GM12865 (cell line): Measurements from ENCODE around the gene PSME1.

ENCODE experiments used
- DNase-seq: peaks from one replicate; pipeline ENCODE4 v3.0.0; 2010; ENCODE audit warnings: low read depth
- H3K4me3 ChIP-seq: 2 replicates; pipeline ENCODE4 v1.5.1; 2011; ENCODE audit warnings: mild to moderate bottlenecking, low read depth, low read length, control low read depth
- TF ChIP-seq, protein P1 (sequence below): IDR thresholded peaks from 2 replicates; pipeline ENCODE4 v1.5.1; 2011; ENCODE audit warnings: low read length, control low read depth, low read depth, inconsistent platforms; ENCODE audit not compliant: insufficient read depth; ENCODE audit errors: missing control alignments

PSME1 gene

DNA sequence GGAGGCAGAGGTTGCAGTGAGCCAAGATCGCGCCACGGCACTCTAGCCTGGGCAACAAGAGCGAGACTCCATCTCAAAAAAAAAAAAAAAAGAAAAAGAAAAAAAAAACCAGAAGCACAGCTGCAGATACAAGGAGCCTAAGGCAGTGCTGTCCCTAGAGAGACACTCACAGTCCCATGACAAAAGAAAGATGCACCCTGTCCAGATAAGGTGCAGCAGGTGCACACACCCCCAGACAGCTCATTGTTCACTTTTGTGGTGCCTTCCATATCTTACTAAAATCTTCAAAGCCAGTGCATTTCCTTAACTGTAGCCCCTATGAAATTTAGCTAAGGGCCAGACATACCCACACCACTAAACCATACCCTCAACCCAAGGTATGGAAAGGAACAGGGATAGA lies 13.6 kb upstream of the PSME1 start:
- DNase-seq, result no peak
- no peak overlapping the region for H3K4me3 ChIP-seq
- TF ChIP-seq, protein P1, sequence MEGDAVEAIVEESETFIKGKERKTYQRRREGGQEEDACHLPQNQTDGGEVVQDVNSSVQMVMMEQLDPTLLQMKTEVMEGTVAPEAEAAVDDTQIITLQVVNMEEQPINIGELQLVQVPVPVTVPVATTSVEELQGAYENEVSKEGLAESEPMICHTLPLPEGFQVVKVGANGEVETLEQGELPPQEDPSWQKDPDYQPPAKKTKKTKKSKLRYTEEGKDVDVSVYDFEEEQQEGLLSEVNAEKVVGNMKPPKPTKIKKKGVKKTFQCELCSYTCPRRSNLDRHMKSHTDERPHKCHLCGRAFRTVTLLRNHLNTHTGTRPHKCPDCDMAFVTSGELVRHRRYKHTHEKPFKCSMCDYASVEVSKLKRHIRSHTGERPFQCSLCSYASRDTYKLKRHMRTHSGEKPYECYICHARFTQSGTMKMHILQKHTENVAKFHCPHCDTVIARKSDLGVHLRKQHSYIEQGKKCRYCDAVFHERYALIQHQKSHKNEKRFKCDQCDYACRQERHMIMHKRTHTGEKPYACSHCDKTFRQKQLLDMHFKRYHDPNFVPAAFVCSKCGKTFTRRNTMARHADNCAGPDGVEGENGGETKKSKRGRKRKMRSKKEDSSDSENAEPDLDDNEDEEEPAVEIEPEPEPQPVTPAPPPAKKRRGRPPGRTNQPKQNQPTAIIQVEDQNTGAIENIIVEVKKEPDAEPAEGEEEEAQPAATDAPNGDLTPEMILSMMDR, result no peak

DNA sequence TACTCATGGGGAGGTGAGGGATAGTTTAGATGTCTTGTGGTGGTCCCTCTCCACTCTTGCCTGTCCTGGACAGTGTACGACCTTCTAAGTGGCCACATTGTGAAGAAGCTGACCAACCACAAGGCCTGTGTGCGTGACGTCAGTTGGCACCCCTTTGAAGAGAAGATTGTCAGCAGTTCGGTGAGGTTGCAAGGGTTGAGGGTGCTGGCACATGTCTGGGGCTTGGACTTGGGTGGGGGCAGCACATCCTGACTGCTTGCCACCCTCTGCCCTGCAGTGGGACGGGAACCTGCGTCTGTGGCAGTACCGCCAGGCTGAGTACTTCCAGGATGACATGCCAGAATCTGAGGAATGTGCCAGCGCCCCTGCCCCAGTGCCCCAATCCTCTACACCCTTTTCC lies 13.1 kb upstream of the PSME1 start:
- H3K4me3 ChIP-seq, result no peak overlapping the region
- DNase-seq, result no peak
- TF ChIP-seq, protein P1, result no peak

DNA sequence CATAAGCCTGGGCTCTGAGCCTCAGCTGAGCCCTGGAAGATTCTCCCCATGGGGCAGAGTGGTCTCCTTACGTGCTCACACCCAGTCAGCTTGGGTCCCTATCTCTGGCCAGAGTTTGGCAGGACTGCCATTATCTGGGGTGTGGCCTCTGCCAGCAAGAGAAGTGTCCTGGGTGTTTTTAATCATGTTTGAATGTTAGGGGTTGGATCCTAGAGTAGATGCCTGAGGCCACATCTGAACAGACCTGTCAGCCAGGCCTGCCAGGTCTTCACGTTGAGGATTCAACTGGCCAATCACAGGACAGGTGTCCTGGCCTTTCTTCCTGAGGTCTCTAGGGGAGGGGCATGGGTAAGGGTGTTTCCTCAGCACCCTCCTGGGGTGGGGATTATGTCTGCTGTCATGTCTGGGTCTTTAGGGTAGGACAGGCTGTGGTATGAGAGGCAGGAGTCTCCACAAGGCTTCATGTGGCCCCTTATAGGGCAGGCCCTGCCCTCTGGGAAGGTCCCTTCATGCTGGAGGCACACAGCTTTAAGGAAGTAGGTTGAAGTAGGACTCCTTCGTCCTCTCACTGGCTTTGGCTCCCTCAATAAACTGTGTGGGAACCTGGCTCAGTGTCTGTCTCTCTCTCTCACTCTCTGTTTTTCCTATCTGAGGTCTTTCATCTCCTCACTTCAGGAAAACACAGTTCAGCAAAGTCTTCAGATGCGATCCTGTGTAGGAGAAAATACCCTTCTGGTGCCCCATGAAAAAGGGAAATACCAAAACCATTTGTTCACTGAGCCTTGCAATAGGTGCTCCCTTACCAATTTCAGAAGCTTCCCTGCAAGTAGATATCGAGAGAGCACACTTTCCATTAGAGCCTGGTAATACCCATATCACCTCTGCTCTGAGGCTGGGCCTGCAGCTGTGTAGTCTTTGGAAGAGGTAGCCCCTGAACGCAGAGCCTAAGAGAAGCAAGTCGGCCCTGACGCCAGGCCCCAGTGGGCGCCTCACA lies 12.3 kb upstream of the PSME1 start:
- DNase-seq, result peak; percentile 67
- TF ChIP-seq, protein P1, result no peak
- no peak overlapping the region for H3K4me3 ChIP-seq

DNA sequence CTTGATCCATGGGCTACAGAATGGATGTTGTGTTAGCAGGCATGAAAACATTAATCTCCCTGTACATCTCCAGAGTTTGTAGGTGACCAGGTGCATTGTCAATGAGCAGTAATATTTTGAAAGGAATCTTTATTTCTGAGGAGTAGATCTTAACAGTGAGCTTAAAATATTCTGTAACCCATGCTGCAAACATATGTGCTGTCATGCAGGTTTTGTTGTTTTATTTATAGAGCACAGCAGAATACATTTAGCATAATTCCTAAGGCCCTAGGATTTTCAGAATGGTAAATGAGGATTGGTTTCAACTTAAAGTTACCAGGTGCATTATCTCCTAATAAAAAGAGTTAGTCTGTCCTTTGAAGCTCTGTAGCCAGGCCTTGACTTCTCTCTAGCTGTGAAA lies 9.1 kb upstream of the PSME1 start:
- TF ChIP-seq, protein P1, result no peak
- H3K4me3 ChIP-seq, result no peak overlapping the region
- DNase-seq, result no peak

DNA sequence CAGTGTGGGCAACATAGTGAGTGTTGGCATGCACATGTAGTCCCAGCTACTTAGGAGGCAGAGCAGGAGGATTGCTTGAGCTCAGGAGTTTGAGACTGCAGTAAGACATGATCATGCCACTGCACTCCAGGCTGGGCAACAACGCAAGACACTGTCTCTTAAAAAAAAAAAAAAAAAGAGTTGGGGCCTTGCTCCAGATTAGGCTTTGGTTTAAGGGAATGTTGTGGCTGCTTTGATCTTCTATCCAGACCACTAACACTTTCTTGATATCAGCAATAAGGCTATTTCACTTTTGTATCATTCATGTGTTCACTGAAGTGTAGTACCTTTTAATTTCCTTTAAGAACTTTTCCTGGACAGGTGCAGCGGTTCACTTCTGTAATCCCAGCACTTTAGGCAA lies 8.3 kb upstream of the PSME1 start:
- H3K4me3 ChIP-seq, result no peak overlapping the region
- TF ChIP-seq, protein P1, result no peak
- DNase-seq, result peak; percentile 35

DNA sequence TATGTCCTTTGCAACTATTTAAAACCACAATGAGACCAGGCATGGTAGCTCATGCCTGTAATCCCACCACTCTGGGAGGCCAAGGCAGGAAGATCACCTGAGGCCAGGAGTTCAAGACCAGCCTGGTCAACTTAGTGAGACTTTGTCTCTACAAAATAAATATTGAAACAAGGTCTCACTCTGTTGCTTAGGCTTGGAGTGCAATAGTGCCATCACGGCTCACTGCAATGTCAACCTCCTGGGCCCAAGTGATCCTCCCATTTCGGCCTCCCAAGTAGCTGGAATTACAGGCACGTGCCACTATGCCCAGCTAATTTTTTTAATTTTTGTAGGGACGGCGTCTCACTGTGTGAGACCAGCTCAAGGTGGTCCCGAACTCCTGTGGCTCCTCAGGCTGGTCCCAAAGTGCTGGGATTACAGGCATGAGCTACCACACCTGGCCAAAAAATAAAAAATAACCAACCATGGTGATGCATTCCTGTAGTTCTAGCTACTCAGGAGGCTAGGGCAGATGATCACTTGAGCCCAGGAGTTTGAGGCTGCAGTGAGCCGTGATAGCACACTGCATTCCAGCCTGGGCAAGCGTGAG lies 6.5 kb upstream of the PSME1 start:
- no peak overlapping the region for H3K4me3 ChIP-seq
- DNase-seq, result no peak
- TF ChIP-seq, protein P1, result no peak
